Vagina (tissue), 2 donors: ENCODE results near the gene IL11RA.

ENCODE experiments used
- POLR2AphosphoS5 ChIP-seq, 2 donors: sonication (generic); formaldehyde crosslinking; IDR thresholded peaks; one replicate each; pipeline ENCODE4 v1.9.0; 2017; ENCODE audit warnings: antibody characterized with exemption in 2 of 2, mild to moderate bottlenecking in 2 of 2, low read depth in 1 of 2; ENCODE audit not compliant: insufficient read depth in 1 of 2
- TF ChIP-seq, protein P1 (sequence below), 3 experiments: fragments of 450-650 bp in 2 of 3; fragments of 200-600 bp in 1 of 3; sonication (generic) in 1 of 3; IDR thresholded peaks; one replicate each; pipeline ENCODE4 v1.5.1; 2017 to 2019; ENCODE audit warnings: antibody characterized with exemption in 3 of 3, mild to moderate bottlenecking in 2 of 3, moderate library complexity in 2 of 3

DNA sequence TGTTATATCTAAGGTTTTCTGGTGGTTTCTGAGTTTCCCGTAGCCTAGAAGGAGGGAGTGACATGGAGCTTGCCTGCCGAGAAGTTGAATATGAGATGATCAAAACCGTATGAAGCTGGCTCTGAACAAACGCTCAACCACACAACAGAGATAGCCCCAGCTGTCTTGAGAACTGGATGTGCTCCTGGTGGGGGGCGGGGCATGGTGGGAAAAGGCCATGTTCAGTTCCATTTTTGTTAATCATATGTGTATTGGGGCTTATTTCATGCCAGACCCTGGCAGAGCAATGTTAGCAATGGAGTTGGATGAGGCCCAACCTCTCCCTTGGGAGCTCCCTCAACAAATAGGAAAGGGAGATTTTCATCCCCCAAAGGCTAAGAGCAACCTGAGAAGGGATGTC lies 34.2 kb downstream of the IL11RA start:
- TF ChIP-seq POLR2AphosphoS5 (IDR thresholded peaks at IDR 0.05; ENCODE audit: insufficient read depth in 1 of 2, low read depth in 1 of 2): no peak
- TF ChIP-seq, protein P1, sequence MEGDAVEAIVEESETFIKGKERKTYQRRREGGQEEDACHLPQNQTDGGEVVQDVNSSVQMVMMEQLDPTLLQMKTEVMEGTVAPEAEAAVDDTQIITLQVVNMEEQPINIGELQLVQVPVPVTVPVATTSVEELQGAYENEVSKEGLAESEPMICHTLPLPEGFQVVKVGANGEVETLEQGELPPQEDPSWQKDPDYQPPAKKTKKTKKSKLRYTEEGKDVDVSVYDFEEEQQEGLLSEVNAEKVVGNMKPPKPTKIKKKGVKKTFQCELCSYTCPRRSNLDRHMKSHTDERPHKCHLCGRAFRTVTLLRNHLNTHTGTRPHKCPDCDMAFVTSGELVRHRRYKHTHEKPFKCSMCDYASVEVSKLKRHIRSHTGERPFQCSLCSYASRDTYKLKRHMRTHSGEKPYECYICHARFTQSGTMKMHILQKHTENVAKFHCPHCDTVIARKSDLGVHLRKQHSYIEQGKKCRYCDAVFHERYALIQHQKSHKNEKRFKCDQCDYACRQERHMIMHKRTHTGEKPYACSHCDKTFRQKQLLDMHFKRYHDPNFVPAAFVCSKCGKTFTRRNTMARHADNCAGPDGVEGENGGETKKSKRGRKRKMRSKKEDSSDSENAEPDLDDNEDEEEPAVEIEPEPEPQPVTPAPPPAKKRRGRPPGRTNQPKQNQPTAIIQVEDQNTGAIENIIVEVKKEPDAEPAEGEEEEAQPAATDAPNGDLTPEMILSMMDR (IDR thresholded peaks at IDR 0.05): no peak
